T-helper 1 cell treated with Interleukin-12 subunit alpha and Interleukin-12 subunit beta and Interleukin-4 antibody, amounts not matched to agents 30 μg/mL and 1 μg/mL, for 36 hours (primary cell): ENCODE results near the gene WDR6.
"Not testable (repeated sequence)": the region's sequence is repeated elsewhere in the genome, so short reads cannot be mapped to it uniquely, and the experiment has no call there.

ENCODE experiments used
- H3K27ac Mint-ChIP-seq: one replicate; pipeline ENCODE4 v1.8.0; 2021; ENCODE audit warnings: mild to moderate bottlenecking, mixed read lengths
- H3K27me3 Mint-ChIP-seq: one replicate; pipeline ENCODE4 v1.8.0; 2021; ENCODE audit warnings: low read depth, mixed read lengths
- H3K36me3 Mint-ChIP-seq: one replicate; pipeline ENCODE4 v1.8.0; 2021; ENCODE audit warnings: low read depth, mixed read lengths
- H3K4me1 Mint-ChIP-seq: one replicate; pipeline ENCODE4 v1.8.0; 2021; ENCODE audit warnings: low read depth, mixed read lengths
- H3K4me3 Mint-ChIP-seq: one replicate; pipeline ENCODE4 v1.8.0; 2021; ENCODE audit warnings: mild to moderate bottlenecking, moderate library complexity, mixed read lengths
- H3K9me3 Mint-ChIP-seq: one replicate; pipeline ENCODE4 v1.8.0; 2021; ENCODE audit warnings: mixed read lengths

The WDR6 gene

GRCh38 chr3:49004352-49005302, 2.6 kb upstream of the WDR6 start:
- H3K4me1 Mint-ChIP-seq, result peaks cover 21% of the 10 kb centered on the region
- H3K27me3 Mint-ChIP-seq, result no peaks in the 10 kb centered on the region
- H3K9me3 Mint-ChIP-seq, result no peaks in the 10 kb centered on the region
- no peak overlapping the region for H3K27ac Mint-ChIP-seq
- H3K36me3 Mint-ChIP-seq, result peaks cover 6% of the 10 kb centered on the region
- H3K4me3 Mint-ChIP-seq, result no peak overlapping the region

DNA sequence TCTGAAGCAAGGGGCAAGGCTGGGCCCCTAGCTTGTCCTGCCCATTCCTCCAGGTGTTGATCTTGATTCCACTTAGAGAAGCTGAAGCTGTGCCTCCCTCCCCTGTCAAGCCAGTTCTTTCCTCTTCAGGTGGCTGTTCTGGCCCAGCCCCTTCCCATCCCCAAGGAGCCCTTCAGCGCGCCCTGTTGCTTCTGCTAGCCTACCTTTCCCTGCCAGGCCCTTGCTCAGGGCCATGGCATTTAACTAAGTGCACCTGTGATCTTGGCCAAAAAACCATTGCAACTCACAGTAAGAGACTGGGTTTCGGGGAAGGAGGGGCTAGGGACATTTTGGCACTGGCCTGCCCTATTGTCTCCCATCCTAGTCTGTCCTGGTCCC, 1.9 kb upstream of the WDR6 start:
- H3K27me3 Mint-ChIP-seq, result no peaks in the 10 kb centered on the region
- H3K4me3 Mint-ChIP-seq, result no peak overlapping the region
- no peak overlapping the region for H3K27ac Mint-ChIP-seq
- H3K36me3 Mint-ChIP-seq, result peaks cover 6% of the 10 kb centered on the region
- H3K9me3 Mint-ChIP-seq, result no peaks in the 10 kb centered on the region
- H3K4me1 Mint-ChIP-seq, result peaks cover 21% of the 10 kb centered on the region

- Mint-ChIP-seq H3K36me3 (peaks cover 6% of the 10 kb centered on the region), H3K4me3 (peak overlapping the region; percentile 99)
Measured at GRCh38 chr3:49005998-49006397, 1.2 kb upstream of the WDR6 start.

DNA sequence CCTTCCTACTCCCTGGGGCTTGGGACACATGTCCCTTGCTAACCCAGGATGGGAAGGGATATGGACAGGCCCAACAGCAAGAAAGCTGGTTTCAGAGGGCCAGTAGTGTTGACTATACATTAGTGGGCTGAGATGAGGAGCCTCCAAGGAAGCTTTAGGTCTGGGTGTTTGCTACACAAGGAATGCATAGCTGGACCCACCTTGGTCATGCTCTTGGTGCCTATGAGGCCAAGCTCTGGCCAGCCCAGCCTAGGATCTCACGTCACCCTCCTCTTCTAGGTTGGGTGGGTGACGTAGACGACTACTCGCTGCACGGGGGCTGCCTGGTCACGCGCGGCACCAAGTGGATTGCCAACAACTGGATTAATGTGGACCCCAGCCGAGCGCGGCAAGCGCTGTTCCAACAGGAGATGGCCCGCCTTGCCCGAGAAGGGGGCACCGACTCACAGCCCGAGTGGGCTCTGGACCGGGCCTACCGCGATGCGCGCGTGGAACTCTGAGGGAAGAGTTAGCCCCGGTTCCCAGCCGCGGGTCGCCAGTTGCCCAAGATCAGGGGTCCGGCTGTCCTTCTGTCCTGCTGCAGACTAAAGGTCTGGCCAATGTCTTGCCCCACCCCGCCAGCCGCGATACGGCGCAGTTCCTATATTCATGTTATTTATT, 653 bp upstream of the WDR6 start:
- Mint-ChIP-seq H3K27ac (peak overlapping the region; percentile 99), H3K27me3 (no peaks in the 10 kb centered on the region), H3K4me1 (peaks cover 19% of the 10 kb centered on the region), H3K4me3 (peak overlapping the region; percentile 99), H3K36me3 (peaks cover 7% of the 10 kb centered on the region), H3K9me3 (no peaks in the 10 kb centered on the region)

More at GRCh38 chr3:49005998-49006397, 1.2 kb upstream of the WDR6 start:
- peaks cover 19% of the 10 kb centered on the region for H3K4me1 Mint-ChIP-seq
- peak overlapping the region; percentile 99 for H3K27ac Mint-ChIP-seq
- no peaks in the 10 kb centered on the region for H3K27me3 Mint-ChIP-seq
- H3K9me3 Mint-ChIP-seq, result no peaks in the 10 kb centered on the region

DNA sequence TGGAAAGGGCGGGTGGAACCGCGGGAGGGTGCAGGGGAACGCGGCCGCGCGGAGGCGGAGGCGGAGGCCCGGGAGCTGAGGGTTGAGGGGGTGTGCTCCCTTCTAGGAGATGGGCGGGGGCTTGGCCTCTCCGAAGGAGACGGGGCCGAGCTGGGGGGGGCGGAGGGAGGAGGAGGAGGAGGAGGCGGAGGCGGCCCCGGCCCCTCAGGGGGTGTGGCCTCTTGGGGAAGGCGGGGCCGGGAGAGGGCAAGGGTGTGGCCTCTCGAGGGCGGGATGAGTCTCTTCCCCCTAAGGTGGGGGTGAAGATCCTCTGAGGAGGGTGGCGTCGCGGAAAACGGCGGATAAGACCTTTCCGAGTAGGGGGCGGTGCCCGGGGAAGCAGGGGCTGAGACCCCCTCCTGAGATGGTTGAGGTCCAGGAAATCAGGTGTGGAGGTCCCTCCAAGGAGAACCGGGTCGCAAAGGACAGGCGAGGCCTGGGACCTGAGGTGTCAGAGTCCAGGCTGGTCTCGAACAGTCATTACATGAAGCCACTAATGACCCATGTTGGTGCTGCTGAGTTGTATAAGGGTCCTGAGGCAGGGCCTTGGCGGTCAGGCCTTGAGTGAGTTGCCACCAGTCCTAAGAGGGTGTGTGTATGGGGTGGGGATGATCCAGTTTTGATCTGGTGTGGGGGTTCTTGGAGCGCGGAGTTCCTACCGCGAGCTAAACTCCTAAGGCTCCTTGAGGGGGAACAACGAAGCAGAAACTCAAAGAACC, 759 bp downstream of the WDR6 start:
- Mint-ChIP-seq H3K4me1 (peaks cover 22% of the 10 kb centered on the region), H3K36me3 (peaks cover 14% of the 10 kb centered on the region), H3K4me3 (peak overlapping the region; percentile 99), H3K27ac (peak overlapping the region; percentile 99), H3K27me3 (no peaks in the 10 kb centered on the region), H3K9me3 (no peaks in the 10 kb centered on the region)

DNA sequence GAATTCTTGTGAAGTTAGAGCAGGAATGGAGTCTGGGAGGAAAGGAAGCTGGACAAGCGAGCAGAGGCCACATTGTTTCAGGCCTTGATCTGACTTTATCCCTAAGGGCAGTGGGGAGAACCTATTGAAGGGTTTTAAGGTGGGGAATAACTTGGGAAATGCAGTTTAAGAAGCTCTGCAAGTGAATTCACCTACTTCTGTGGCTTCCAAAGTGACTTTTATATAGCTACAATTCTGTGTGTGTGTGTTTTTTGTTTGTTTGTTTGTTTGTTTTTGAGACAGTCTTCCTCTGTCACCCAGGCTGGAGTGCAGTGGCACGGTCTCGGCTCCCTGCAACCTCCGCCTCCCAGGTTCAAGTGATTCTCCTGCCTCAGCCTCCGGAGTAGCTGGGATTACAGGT, 1.4 kb downstream of the WDR6 start:
- H3K9me3 Mint-ChIP-seq, H3K27ac Mint-ChIP-seq, H3K27me3 Mint-ChIP-seq: not testable (repeated sequence)
- H3K4me1 Mint-ChIP-seq, result peaks cover 22% of the 10 kb centered on the region
- H3K36me3 Mint-ChIP-seq, result peaks cover 14% of the 10 kb centered on the region
- peak overlapping the region; percentile 99 for H3K4me3 Mint-ChIP-seq

- peaks cover 14% of the 10 kb centered on the region for H3K36me3 Mint-ChIP-seq
- H3K27ac Mint-ChIP-seq, result no peak overlapping the region
- no peaks in the 10 kb centered on the region for H3K9me3 Mint-ChIP-seq
- peaks cover 22% of the 10 kb centered on the region for H3K4me1 Mint-ChIP-seq
- no peaks in the 10 kb centered on the region for H3K27me3 Mint-ChIP-seq
- H3K4me3 Mint-ChIP-seq, result no peak overlapping the region
Measured at GRCh38 chr3:49009396-49009795, 2.2 kb downstream of the WDR6 start.

DNA sequence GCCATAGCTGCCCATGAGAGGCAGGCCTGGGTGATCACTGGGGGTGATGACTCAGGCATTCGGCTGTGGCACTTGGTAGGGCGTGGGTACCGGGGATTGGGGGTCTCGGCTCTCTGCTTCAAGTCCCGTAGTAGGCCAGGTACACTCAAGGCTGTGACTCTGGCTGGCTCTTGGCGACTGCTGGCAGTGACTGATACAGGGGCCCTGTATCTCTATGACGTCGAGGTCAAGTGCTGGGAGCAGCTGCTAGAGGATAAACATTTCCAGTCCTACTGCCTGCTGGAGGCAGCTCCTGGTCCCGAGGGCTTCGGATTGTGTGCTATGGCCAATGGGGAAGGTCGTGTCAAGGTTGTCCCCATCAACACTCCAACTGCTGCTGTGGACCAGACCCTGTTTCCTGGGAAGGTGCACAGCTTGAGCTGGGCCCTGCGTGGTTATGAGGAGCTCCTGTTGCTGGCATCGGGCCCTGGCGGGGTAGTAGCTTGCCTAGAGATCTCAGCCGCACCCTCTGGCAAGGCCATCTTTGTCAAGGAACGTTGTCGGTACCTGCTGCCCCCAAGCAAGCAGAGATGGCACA, 5.3 kb downstream of the WDR6 start:
- Mint-ChIP-seq H3K27me3 (no peaks in the 10 kb centered on the region), H3K4me3 (no peak overlapping the region), H3K27ac (no peak overlapping the region), H3K9me3 (no peaks in the 10 kb centered on the region), H3K4me1 (peaks cover 16% of the 10 kb centered on the region), H3K36me3 (peaks cover 26% of the 10 kb centered on the region)

DNA sequence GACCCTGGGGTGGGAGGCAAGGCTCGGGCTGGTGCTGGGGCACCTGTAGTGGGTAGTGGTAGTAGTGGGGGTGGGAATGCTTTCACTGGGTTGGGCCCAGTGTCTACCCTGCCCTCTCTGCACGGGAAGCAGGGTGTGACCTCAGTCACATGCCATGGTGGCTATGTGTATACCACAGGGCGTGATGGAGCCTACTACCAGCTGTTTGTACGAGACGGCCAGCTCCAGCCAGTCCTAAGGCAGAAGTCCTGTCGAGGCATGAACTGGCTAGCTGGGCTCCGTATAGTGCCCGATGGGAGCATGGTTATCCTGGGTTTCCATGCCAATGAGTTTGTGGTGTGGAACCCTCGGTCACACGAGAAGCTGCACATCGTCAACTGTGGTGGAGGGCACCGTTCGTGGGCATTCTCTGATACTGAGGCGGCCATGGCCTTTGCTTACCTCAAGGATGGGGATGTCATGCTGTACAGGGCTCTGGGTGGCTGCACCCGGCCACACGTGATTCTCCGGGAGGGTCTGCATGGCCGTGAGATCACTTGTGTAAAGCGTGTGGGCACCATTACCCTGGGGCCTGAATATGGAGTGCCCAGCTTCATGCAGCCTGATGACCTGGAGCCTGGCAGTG, 6.0 kb downstream of the WDR6 start:
- Mint-ChIP-seq H3K4me1 (peaks cover 12% of the 10 kb centered on the region), H3K4me3 (no peak overlapping the region), H3K27me3 (no peaks in the 10 kb centered on the region), H3K9me3 (no peaks in the 10 kb centered on the region), H3K36me3 (peaks cover 26% of the 10 kb centered on the region), H3K27ac (no peak overlapping the region)

- Mint-ChIP-seq H3K36me3 (peaks cover 25% of the 10 kb centered on the region), H3K27ac (no peak overlapping the region), H3K4me1 (peaks cover 11% of the 10 kb centered on the region), H3K27me3 (no peaks in the 10 kb centered on the region), H3K9me3 (no peaks in the 10 kb centered on the region), H3K4me3 (no peak overlapping the region)
Measured at GRCh38 chr3:49013738-49014660, 6.8 kb downstream of the WDR6 start.

DNA sequence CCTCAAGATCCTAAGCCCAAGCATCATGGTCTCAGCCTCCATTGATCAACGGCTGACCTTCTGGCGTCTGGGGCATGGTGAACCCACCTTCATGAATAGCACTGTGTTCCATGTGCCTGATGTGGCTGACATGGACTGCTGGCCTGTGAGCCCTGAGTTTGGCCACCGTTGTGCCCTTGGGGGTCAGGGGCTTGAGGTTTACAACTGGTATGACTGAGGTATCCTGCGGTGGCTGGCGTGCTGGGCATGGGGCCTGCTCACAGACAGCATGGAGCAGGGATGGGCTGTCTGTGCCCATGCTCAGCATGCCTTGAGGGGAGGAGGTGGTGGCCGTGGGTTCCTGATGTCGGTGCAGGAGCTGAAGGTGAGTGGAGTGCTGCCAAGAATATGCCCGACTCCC, 7.9 kb downstream of the WDR6 start:
- H3K27ac Mint-ChIP-seq, result no peak overlapping the region
- peaks cover 21% of the 10 kb centered on the region for H3K36me3 Mint-ChIP-seq
- no peaks in the 10 kb centered on the region for H3K9me3 Mint-ChIP-seq
- no peak overlapping the region for H3K4me3 Mint-ChIP-seq
- no peaks in the 10 kb centered on the region for H3K27me3 Mint-ChIP-seq
- H3K4me1 Mint-ChIP-seq, result peaks cover 14% of the 10 kb centered on the region

DNA sequence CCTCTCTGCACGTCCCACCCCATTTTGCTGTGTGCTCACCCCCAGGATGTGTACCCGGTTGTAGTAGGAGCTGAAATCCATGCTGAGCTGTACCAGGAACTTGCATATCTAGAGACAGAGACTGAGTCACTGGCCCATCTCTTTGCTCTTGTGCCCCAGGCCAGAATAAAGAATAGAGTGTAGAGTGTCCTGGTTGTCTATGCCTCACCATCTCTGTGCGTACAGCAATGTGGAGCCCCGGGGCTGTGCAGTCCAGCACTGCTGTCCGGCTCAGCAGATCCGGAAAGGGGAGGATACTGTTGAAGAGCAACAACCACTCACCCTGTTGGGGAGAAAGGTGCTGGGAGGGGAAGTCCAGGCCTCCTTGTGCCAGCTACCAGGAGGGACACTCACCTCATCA, 8.6 kb downstream of the WDR6 start:
- H3K4me1 Mint-ChIP-seq, result peaks cover 14% of the 10 kb centered on the region

More for the DNA sequence above, 8.6 kb downstream of the WDR6 start:
- no peaks in the 10 kb centered on the region for H3K9me3 Mint-ChIP-seq
- H3K27me3 Mint-ChIP-seq, result no peaks in the 10 kb centered on the region
- peak overlapping the region; percentile 45 for H3K4me3 Mint-ChIP-seq
- H3K27ac Mint-ChIP-seq, result no peak overlapping the region
- H3K36me3 Mint-ChIP-seq, result peaks cover 21% of the 10 kb centered on the region
